D721Med (cell line): Measurements from ENCODE around the gene TRMU.

Experiments
- DNase-seq: peaks from one replicate; pipeline ENCODE4 v3.0.0; 2011; ENCODE audit warnings: low spot score; ENCODE audit not compliant: insufficient read length
- FAIRE-seq: peaks from 2 replicates; lab custom pipeline; 2011; peaks lifted over from hg19 to GRCh38; lab: Jason Lieb, UNC
- TF ChIP-seq, protein P1 (sequence below): IDR thresholded peaks from 2 replicates; pipeline ENCODE4 v1.5.1; 2012; ENCODE audit warnings: mild to moderate bottlenecking, control low read depth; ENCODE audit not compliant: insufficient read depth; ENCODE audit errors: missing control alignments

TRMU gene

DNA sequence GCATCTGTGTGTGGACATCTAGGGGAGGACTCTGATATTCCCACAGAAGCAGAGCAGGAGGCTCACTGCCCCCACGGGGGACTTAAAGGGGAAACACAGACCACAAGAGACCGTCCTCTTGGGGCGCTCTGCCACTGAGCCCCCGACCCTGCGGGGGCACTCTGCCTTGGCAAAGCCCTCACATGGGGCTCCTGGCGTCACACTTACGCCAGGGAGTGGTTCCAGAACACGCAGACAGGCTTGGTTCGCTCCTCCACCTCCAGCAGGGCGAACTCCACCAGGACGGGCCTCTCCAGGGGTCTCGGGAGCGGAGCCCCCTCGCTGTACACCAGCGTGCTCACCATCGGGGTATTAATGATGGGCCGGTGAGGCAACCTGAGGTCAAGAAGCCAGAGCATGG is 45.1 kb downstream of the TRMU start:
- TF ChIP-seq, protein P1, sequence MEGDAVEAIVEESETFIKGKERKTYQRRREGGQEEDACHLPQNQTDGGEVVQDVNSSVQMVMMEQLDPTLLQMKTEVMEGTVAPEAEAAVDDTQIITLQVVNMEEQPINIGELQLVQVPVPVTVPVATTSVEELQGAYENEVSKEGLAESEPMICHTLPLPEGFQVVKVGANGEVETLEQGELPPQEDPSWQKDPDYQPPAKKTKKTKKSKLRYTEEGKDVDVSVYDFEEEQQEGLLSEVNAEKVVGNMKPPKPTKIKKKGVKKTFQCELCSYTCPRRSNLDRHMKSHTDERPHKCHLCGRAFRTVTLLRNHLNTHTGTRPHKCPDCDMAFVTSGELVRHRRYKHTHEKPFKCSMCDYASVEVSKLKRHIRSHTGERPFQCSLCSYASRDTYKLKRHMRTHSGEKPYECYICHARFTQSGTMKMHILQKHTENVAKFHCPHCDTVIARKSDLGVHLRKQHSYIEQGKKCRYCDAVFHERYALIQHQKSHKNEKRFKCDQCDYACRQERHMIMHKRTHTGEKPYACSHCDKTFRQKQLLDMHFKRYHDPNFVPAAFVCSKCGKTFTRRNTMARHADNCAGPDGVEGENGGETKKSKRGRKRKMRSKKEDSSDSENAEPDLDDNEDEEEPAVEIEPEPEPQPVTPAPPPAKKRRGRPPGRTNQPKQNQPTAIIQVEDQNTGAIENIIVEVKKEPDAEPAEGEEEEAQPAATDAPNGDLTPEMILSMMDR: no peak
- FAIRE-seq (no peak), DNase-seq (no peak)

DNA sequence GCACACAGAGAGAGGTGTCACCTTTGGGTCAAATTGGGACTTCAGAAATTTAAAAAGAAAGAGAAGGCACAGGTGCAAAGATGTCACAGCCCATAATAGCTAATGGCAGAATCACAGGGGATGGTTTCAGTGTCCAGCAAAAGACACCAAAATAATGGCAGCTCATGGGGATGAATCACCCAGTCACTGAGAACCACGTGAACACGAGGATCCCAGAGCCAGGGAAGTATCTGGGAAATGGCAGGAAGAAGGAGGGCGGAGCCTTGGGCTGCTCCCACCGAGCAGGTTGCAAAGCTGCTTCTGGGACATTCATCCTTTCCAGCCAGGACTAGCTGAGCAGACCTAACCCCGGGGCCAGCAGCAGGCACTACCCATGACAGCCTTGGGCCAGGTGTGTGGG is 45.6 kb downstream of the TRMU start:
- TF ChIP-seq, protein P1: no peak
- no peak for DNase-seq
- no peak for FAIRE-seq

DNA sequence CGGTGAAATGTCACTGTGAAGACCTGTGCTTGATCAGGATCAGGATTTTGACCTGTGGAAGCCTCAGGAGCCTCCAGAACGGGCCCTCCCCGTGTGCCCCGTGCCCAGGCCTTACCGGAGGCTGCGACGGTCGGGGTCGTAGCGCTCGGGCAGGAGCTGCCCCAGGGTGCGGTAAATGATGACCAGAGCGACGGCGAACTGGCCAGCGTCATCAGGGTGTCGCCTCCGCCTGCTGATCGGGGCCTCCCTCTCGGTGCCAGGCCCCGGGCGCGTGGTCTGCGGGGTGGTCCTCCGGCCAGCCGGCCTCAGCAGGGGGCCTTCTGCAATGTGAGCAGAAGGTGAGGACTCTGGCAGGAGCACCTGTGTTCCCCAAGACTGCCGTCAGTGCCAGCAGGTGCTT is 46.2 kb downstream of the TRMU start:
- no peak for DNase-seq
- TF ChIP-seq, protein P1: no peak
- no peak for FAIRE-seq

DNA sequence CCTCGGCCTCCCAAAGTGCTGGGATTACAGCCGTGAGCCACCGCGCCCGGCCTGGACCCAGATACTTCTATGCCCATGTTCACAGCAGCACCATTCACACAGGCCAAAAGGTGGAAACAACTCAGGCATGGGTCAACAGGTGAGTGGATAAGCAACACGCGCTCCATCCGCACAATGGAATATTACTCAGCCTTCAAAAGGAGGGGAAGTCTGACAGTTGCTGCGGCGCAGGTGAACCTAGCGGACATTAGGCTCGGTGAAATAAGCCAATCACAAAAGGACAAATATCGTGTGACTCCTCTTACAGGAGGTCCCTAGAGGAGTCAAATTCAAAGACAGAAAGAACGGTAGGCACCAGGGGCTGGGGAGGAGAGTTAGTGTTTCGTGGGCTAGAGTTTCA is 47.0 kb downstream of the TRMU start:
- TF ChIP-seq, protein P1: no peak
- FAIRE-seq (no peak), DNase-seq (no peak)

DNA sequence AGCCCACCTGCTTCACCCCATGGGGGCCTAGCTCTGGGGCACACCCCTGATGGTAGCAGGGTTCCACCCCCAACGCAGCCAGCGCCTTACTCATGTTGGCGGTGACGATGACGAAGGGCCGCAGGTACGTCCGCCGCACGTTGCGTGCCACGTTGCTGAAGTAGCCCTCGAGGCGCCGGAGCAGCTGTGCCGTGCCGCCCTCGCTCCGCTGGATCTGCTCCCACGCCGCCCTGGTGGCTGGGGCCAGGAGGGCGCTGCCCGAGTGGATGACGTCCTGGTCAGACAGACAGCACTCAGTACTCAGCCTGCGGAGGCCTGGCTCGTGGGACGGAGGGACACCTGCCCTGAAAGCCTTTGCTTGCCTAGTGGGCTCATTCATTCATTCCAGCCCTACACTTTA is 50.8 kb downstream of the TRMU start:
- DNase-seq: no peak
- TF ChIP-seq, protein P1: no peak
- no peak for FAIRE-seq

DNA sequence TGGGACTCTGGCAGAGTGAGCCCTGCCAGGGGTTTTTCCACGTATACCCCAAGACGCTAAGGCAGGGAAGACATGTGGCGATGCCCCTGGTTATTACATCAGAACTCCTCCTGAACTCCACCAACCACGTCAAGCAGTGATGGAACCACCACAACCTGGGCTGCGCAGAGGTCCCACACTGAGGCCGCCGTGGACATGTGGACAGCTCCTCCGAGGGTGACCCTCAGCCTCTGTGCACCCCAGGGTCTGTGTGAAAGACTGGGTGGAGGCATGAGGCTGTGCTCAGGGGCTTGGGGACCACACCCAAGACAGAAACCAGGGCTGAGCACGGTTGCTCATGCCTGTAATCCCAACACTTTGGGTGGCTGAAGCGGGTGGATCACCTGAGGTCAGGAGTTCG is 52.2 kb downstream of the TRMU start:
- TF ChIP-seq, protein P1: no peak
- DNase-seq: no peak

DNA sequence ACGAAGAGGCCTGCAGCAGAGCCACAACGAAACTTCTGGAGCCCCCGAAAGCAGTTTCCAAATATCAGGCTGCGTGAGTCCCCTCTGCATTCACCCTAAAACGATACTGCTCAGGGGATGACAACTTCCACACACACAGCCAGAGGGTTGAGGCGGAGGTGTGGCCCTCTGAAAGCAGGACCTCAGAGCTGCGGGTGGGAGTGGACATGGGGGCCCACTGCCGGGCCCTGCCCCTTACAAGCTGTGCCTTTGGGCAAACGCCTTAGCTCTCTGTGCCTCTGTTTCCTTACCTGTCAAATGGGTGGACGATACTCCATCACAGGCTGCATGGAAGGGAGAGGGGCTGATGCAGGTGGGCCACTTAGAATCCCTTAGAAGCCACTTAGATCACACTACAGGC is 53.1 kb downstream of the TRMU start:
- DNase-seq: no peak
- TF ChIP-seq, protein P1: no peak
- no peak for FAIRE-seq

More for the DNA sequence above, 52.2 kb downstream of the TRMU start:
- no peak for FAIRE-seq
